Activated CD4-positive, CD25-positive, alpha-beta regulatory T cell treated with anti-CD3 and anti-CD28 coated beads, Interleukin-2, amount 50 U/mL, for 72 hours (primary cell): ENCODE results near the gene CCDC185.

ENCODE experiments used
- DNase-seq: peaks from one replicate; pipeline ENCODE4 v3.0.0; 2021

Gene CCDC185

GRCh38 chr1:223393275-223394214, at the start of gene CCDC185:
TSS of gene CCDC185 (plus strand) at chr1:223393415. CDS start at chr1:223393476, 61 bp downstream.
- DNase-seq = no peak

GRCh38 chr1:223343692-223344091, 49.5 kb upstream of the CCDC185 start:
- no peak for DNase-seq

GRCh38 chr1:223344491-223344890, 48.7 kb upstream of the CCDC185 start:
- no peak for DNase-seq

GRCh38 chr1:223345720-223346119, 47.5 kb upstream of the CCDC185 start:
- no peak for DNase-seq

GRCh38 chr1:223346311-223346710, 46.9 kb upstream of the CCDC185 start:
- DNase-seq = no peak

GRCh38 chr1:223347583-223347982, 45.6 kb upstream of the CCDC185 start:
- DNase-seq = no peak

- DNase-seq = no peak
Measured at GRCh38 chr1:223348439-223348838, 44.8 kb upstream of the CCDC185 start.

GRCh38 chr1:223349241-223349640, 44.0 kb upstream of the CCDC185 start:
- DNase-seq = no peak

- no peak for DNase-seq
Measured at GRCh38 chr1:223350361-223350908, 42.8 kb upstream of the CCDC185 start.

- no peak for DNase-seq
Measured at GRCh38 chr1:223352944-223353343, 40.3 kb upstream of the CCDC185 start.

- no peak for DNase-seq
Measured at GRCh38 chr1:223353939-223354338, 39.3 kb upstream of the CCDC185 start.

- DNase-seq = no peak
Measured at GRCh38 chr1:223355699-223356098, 37.5 kb upstream of the CCDC185 start.

GRCh38 chr1:223358826-223359225, 34.4 kb upstream of the CCDC185 start:
- no peak for DNase-seq

GRCh38 chr1:223363057-223363855, 30.0 kb upstream of the CCDC185 start:
- no peak for DNase-seq

GRCh38 chr1:223363856-223364684, 29.1 kb upstream of the CCDC185 start, which contains the start of gene SUSD4:
TSS of gene SUSD4 (minus strand) at chr1:223364176. CDS start at chr1:223363425, 751 bp downstream.
- peak; percentile 55 for DNase-seq

GRCh38 chr1:223364685-223365382, 28.4 kb upstream of the CCDC185 start:
- DNase-seq = no peak

- no peak for DNase-seq
Measured at GRCh38 chr1:223374064-223374610, 19.1 kb upstream of the CCDC185 start.

GRCh38 chr1:223378754-223379153, 14.5 kb upstream of the CCDC185 start:
- DNase-seq = no peak

- no peak for DNase-seq
Measured at GRCh38 chr1:223386013-223386412, 7.2 kb upstream of the CCDC185 start.

- no peak for DNase-seq
Measured at GRCh38 chr1:223390618-223391017, 2.6 kb upstream of the CCDC185 start.

- DNase-seq = no peak
Measured at GRCh38 chr1:223394242-223394641, 1.0 kb downstream of the CCDC185 start.
